ENCODE measurements around the gene SHISA3.
"Not testable (repeated sequence)": the region's sequence is repeated elsewhere in the genome, so short reads cannot be mapped to it uniquely, and the experiment has no call there.

Gene SHISA3

DNA sequence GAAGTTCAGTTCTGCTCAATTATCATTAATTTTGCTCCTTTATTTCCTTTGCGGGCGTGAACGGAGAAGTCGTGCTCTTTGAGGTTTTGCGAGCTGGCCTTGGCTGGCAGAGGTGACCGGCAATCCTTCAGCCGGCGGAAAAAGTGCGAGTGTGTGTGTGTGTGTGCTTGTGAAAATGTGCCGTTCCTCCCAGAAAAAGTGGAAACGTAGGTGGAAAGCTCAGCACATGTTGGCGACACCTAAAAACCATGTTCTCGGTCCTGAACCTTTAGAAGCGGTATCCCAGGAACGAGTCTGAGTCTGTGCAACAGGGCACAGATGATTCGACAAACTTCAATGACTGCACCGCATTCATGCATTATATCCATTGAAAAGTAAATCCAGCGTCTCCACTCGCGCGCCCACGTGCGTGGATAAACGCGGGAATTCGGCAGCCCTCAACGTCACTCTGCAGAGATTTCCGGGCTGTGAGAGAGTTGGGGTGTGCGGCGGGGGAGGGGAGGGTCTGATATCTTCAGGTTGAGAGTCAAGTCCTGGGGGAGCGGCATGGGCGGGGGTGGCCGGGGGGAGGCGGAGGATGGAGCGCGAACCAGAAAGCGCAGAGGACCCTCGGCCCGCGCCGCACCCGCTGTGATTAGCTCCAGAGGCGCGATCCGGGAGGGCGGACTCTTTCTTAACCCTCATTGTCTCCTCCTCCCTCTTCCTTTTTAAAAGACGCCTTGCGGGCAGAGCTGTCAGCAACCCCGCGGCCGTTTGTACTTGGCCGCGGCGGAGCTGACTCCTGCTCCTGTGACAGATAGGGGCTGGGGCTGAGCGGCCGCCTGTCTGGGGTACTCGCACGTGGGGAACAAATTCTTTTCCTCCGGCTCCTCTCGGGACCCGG, at the start of gene SHISA3:
SHISA3 (plus strand) TSS at position 737 of the 883 bp plus-strand sequence. CDS start 569 bp downstream, outside the sequence.
- DNase-seq, result no peak

- DNase-seq, result no peak
Observed at GRCh38 chr4:42348247-42348646, 49.0 kb upstream of the SHISA3 start.

GRCh38 chr4:42348692-42349091, 48.6 kb upstream of the SHISA3 start:
- no peak for DNase-seq

GRCh38 chr4:42350611-42351182, 46.6 kb upstream of the SHISA3 start:
- DNase-seq, result no peak

- DNase-seq, result no peak
Observed at GRCh38 chr4:42352049-42352448, 45.2 kb upstream of the SHISA3 start.

- DNase-seq, result no peak
Observed at GRCh38 chr4:42357325-42357724, 40.0 kb upstream of the SHISA3 start.

DNA sequence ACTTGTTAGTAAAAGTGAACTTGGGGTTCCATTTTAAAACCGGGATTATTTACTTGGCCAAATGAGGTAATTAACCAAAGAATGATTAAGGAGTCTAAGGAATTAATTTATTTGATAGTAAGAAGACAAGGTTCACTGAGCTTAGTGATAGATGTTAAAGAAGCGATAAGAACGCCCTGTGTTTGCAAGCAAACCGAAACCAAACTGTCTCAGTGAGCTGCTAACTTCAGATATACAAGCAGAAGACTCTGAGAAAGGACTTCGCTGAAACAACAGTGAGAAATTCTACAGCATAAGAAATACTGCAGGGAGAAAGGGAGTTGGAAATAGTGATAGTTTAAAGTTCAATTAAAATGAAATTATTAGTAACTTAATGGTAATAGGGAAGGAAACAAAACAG, 37.6 kb upstream of the SHISA3 start:
- no peak for DNase-seq

GRCh38 chr4:42360256-42360669, 37.0 kb upstream of the SHISA3 start:
- DNase-seq, result no peak

GRCh38 chr4:42361456-42361855, 35.8 kb upstream of the SHISA3 start:
- no peak for DNase-seq

DNA sequence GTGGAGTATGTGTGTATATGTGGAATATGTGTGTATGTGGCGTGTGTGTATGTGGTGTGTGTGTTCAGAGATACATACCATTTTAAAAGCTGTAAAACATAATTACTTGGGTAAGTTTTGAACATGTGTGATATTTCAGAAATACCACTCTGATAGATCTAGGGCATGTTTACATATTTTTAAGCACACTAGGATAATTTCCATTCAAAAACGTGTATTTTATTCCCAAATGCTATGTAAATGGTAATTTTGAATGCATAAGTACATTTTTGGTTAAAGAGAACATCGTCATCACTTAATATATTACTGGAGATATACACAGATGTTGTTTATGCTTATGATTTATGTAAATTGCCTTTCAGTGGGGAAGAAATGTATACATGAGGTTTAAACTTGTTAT, 34.7 kb upstream of the SHISA3 start:
- DNase-seq, result no peak

GRCh38 chr4:42363614-42364013, 33.7 kb upstream of the SHISA3 start:
- DNase-seq, result no peak

- no peak for DNase-seq
Observed at GRCh38 chr4:42364266-42365053, 32.8 kb upstream of the SHISA3 start.

DNA sequence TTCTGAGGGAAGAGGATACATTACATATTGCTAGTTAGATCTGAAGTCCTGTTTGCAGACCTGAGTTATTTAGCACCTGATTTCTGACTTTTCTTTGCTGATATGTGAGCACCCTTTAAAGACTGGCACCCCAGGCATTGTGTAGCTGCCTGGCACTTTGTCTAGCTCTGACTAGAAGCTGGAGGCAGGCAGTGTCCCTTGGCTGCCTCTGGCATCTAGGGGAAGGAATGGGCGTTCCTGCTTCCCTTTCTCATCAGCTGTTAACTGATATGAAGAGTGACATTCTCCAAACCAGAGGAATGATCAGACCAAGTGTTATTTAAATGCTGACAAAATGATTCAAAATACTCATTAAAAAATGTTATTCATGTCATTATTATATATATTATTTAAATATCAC, 30.3 kb upstream of the SHISA3 start:
- no peak for DNase-seq

DNA sequence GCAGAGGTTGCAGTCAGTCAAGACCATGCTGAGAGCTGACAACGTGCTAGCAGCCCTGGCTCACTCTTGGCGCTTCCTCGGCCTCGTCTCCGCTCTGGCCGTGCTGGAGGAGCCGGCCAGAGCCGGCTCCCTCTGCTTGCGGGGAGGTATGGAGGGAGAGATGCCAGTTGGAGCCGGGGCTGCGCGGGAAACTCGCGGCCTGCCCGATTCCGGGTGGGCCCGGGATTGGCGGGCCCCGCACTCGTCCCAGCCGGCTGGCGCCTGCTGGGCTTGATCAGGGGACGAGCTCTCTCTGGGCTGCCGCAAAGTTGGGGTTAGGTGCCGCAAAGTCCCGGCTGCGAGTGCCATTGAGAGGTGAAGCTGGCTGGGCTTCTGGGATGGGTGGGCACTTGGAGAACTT, 27.8 kb upstream of the SHISA3 start:
- no peak for DNase-seq

GRCh38 chr4:42371305-42372252, 25.7 kb upstream of the SHISA3 start:
- DNase-seq, result peak; percentile 24

DNA sequence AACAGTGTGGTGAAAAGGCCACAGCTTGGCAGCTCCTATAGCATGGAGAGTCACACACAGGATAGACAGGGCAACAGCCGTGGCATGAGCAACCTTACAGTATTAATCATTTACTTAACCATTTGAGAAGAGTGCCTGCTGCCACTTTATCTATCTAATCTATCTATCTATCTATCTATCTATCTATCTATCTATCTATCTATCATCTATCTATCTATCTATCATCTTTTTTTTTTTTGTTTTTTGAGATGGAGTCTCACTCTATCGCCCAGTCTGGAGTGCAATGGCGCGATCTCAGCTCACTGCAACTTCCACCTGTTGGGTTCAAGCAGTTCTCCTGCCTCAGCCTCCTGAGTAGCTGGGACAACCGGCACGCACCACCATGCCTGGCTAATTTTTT, 25.0 kb upstream of the SHISA3 start:
- DNase-seq, result not testable (repeated sequence)

GRCh38 chr4:42377497-42377896, 19.8 kb upstream of the SHISA3 start:
- DNase-seq, result no peak

GRCh38 chr4:42381666-42382065, 15.6 kb upstream of the SHISA3 start:
- DNase-seq, result no peak

DNA sequence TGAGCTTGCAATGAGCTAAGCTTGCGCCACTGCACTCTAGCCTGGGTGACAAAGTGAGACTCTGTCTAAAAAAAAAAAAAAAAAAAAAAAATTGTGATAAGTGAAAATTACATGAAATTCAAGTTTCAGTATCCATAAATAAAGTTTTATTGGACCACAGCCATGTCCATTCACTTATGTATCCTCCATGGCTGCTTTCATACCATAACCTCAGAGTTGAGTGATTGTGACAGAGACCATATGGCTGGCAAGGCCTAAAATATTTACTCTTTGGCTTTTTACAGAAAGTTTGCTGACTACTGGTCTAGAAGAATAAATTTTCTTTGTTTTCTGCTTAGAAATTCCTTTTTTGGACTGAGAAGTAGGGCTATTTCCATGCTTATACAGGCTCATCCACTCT, 11.8 kb upstream of the SHISA3 start:
- no peak for DNase-seq

DNA sequence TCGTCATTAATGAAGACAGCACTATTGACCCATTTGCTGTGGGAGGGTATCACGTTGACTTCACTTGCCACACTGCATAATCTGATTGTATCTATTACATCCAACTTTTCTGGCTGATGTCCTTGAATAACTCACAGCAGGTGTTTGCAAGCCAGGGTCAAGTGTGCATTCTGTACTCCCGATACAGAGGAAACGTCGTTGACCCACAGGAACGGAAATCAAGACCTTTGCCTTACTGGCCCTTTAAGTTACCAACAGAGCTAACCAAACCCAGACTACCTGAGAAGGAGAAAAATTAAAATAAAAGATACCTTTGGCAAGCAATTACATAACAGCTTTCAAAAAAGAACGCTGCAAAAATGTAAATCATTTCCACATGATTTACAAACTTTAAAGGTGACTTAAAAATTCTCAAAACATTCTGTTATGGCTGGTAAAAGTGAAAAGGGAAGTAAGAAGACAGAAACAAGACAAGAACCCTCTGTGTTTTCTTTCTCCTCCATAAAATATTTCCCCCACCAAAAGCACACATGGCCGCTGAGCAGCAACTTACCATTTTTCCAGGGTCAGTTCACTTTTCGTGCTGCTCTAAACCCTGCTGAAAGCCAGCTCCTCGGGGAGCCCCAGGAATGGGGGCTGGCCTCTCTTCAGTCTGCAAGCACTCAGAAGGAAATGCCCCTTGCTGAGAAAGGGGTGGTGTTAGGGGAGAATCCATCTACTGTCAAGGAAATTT, 6.5 kb upstream of the SHISA3 start:
- no peak for DNase-seq

DNA sequence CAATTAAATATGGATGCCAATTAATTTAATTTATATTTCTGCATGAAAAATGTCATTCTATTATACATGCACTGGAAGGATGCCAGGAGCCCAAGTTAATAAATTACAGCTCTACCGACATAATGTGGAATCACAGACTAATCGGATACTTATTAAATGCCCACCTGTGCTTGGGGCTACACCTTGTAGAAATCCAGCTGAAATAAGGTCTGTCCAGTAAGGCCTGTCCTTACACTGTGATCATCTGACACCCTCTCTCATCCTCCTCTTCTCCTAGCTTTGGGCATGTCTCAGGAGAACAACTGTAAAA, 6.0 kb upstream of the SHISA3 start:
- no peak for DNase-seq

DNA sequence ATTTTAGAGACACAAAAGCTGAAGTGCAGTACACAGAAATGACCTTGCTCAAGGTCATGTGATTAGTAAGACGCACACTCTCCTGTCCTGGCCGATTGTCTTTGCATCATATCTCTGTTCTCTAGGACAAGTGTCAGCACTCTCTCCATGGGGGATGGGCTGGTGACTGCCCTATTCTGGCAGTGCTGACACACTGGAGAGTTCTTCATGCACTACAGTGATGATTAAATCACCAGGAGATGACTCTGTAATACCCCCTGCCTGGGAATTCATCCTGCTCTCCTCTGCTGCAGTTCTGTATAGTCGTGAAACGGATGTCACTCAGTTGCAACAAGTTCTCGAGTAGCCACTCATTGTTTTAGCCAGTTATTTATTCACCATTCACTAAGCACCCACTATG, 5.3 kb upstream of the SHISA3 start:
- DNase-seq, result no peak

Data from GDM1 (cell line).